Fibroblast of lung (primary cell): Measurements from ENCODE around the gene SLC66A1. TPM values are rescaled to one million over a fixed set of nuclear protein-coding genes. Genes with fewer than 3 reads are reported as not detected.

Experiments used
- DNase-seq, 2 donors: peaks; one replicate each; pipeline versions ENCODE4 v3.0.0 to v3.0.0-alpha.2; 2010; ENCODE audit warnings: low read depth in 2 of 2
- H2AFZ ChIP-seq: 2 replicates; pipeline ENCODE4 v1.5.1; 2012; ENCODE audit warnings: low read length, control low read depth, inconsistent platforms
- H3K27ac ChIP-seq: 2 replicates; pipeline ENCODE4 v1.5.1; 2011; ENCODE audit warnings: low read length, control low read depth; ENCODE audit not compliant: insufficient read depth
- H3K27me3 ChIP-seq: 2 replicates; pipeline ENCODE4 v1.5.1; 2011; ENCODE audit warnings: mild to moderate bottlenecking, low read length; ENCODE audit not compliant: control insufficient read depth, insufficient read depth
- H3K36me3 ChIP-seq: 2 replicates; pipeline ENCODE4 v1.5.1; 2011; ENCODE audit warnings: low read length; ENCODE audit not compliant: control insufficient read depth, insufficient read depth
- H3K4me1 ChIP-seq: 2 replicates; pipeline ENCODE4 v1.5.1; 2011; ENCODE audit warnings: low read length; ENCODE audit not compliant: control insufficient read depth, insufficient read depth; ENCODE audit errors: extremely low read depth
- H3K4me2 ChIP-seq: 2 replicates; pipeline ENCODE4 v1.5.1; 2011; ENCODE audit warnings: low read length, control low read depth; ENCODE audit not compliant: insufficient read depth; ENCODE audit errors: extremely low read depth
- H3K4me3 ChIP-seq, 4 experiments: fragments of 200-600 bp in 1 of 4; sonication (generic) in 1 of 4; replicated peaks in 1 of 4; 2 replicates each; pipeline ENCODE4 v1.5.1; 2011 to 2016; ENCODE audit warnings: low read length in 4 of 4, low read depth in 3 of 4, mild to moderate bottlenecking in 3 of 4, control low read depth in 2 of 4, inconsistent platforms in 1 of 4, mixed read lengths in 1 of 4; ENCODE audit not compliant: insufficient read depth in 1 of 4; ENCODE audit errors: control extremely low read depth in 1 of 4
- H3K79me2 ChIP-seq: 2 replicates; pipeline ENCODE4 v1.5.1; 2012; ENCODE audit warnings: mild to moderate bottlenecking, low read length, inconsistent platforms; ENCODE audit not compliant: control insufficient read depth, insufficient read depth
- H3K9ac ChIP-seq: 2 replicates; pipeline ENCODE4 v1.5.1; 2011; ENCODE audit warnings: mild to moderate bottlenecking, low read length, control low read depth; ENCODE audit not compliant: insufficient read depth
- H3K9me3 ChIP-seq: 2 replicates; pipeline ENCODE4 v1.5.1; 2012; ENCODE audit warnings: low read depth, low read length; ENCODE audit not compliant: control insufficient read depth, insufficient read depth
- H4K20me1 ChIP-seq: 2 replicates; pipeline ENCODE4 v1.5.1; 2011; ENCODE audit warnings: low read length; ENCODE audit not compliant: control insufficient read depth, insufficient read depth; ENCODE audit errors: extremely low read depth
- CTCF ChIP-seq, 2 donors: IDR thresholded peaks in 1 of 2; conservative IDR thresholded peaks in 1 of 2; 1 replicate in 1 of 2; 2 replicates in 1 of 2; pipeline ENCODE4 v1.5.1; 2011 to 2012; ENCODE audit warnings: low read length in 2 of 2, control low read depth in 1 of 2, inconsistent platforms in 1 of 2, low read depth in 1 of 2, mild to moderate bottlenecking in 1 of 2
- EZH2 ChIP-seq: IDR thresholded peaks from 2 replicates; pipeline ENCODE4 v1.5.1; 2012; ENCODE audit warnings: low read length, control low read depth, mild to moderate bottlenecking; ENCODE audit errors: missing control alignments
- polyA plus RNA-seq, 2 donors: library from polyadenylated mRNA; depleted of rRNA in 1 of 2; stranded (reverse) in 1 of 2; unstranded in 1 of 2; fragments of >200 nt; gene quantifications; 2 replicates each; pipeline ENCODE4 v1.2.1, GENCODE V29; 2011 to 2012; ENCODE audit warnings: missing spikeins in 1 of 2
- total RNA-seq: library from RNA; depleted of rRNA; stranded (reverse); fragments of >200 nt; gene quantifications from 2 replicates; pipeline ENCODE4 v1.2.1, GENCODE V29; 2014

The SLC66A1 gene
- total and polyA plus RNA-seq, 2 donors (not counting 1 experiment from before 2014, with no cell fraction given), result 7.1 to 18.3 TPM

GRCh38 chr1:19313636-19313959 lies 1.5 kb downstream of the SLC66A1 start:
- H2AFZ ChIP-seq, result no peak overlapping the region
- no peak overlapping the region for H3K27ac ChIP-seq
- H3K4me1 ChIP-seq, result peaks cover 24% of the 10 kb centered on the region
- no peak for DNase-seq
- H3K27me3 ChIP-seq, result no peaks in the 10 kb centered on the region
- no peaks in the 10 kb centered on the region for H4K20me1 ChIP-seq
- no peak overlapping the region for H3K9ac ChIP-seq
- no peak for TF ChIP-seq CTCF (conservative IDR thresholded peaks at IDR 0.05 in 1 of 2, IDR thresholded peaks at IDR 0.05 in 1 of 2; ENCODE audit: low read depth in 1 of 2, low read length in 2 of 2)
- TF ChIP-seq EZH2, result no peak
- no peak overlapping the region for H3K4me3 ChIP-seq
- H3K79me2 ChIP-seq, result peaks cover 30% of the 10 kb centered on the region
- peaks cover 8% of the 10 kb centered on the region for H3K36me3 ChIP-seq
- H3K4me2 ChIP-seq, result no peak overlapping the region
- no peaks in the 10 kb centered on the region for H3K9me3 ChIP-seq

DNA sequence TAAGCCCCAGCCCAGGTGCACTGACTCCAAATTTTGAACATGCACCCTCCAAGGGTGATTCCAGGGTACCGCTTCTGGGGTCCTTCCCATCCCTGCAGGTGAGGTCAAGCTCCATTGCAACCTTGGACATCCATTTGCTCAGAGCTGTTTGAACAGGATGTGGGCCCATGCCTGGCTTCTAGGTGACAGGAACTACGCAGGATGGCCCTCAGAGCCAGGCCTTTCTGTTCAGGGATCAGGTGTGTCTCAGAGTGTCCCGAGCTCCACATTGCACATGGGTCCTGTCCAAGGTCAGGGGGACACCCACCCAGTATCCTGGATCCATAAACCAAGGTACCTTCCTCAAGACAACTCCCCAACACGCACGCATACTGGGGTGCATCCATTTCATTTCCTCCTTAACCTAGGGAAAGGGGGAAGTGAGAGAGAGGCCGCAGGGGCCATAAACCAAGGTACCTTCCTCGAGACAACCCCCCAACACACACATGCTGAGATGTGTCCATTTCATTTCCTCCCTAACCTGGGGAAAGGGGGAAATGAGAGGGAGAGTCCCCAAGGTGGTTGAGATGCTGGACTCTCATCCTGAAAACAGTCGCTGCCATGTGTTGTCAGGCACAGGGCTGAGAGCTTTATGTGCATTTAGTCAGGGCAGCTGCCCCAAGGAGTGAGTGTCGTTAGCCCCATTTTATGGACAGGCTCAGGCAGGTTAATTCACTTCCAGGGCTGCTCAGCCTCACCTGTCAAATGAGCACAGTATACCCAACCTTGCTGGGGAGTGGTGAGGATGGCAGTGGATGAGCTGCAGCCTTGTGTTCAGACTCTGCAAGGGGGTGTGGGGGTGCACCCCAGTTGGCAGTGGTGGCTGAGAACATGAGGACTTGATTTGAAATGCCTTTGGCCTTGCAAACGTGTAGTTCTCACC lies 2.1 kb downstream of the SLC66A1 start:
- Histone ChIP-seq H3K9me3 (no peaks in the 10 kb centered on the region), H3K4me1 (peaks cover 19% of the 10 kb centered on the region), H3K27ac (no peak overlapping the region), H3K4me2 (no peak overlapping the region), H3K79me2 (peaks cover 24% of the 10 kb centered on the region), H3K36me3 (peaks cover 10% of the 10 kb centered on the region), H3K9ac (no peak overlapping the region), H4K20me1 (no peaks in the 10 kb centered on the region), H3K27me3 (no peaks in the 10 kb centered on the region), H2AFZ (no peak overlapping the region), H3K4me3 (no peak overlapping the region)
- TF ChIP-seq EZH2 (no peak), CTCF (conservative IDR thresholded peaks at IDR 0.05 in 1 of 2, IDR thresholded peaks at IDR 0.05 in 1 of 2; ENCODE audit: low read depth in 1 of 2, low read length in 2 of 2) (no peak)
- DNase-seq, result no peak

DNA sequence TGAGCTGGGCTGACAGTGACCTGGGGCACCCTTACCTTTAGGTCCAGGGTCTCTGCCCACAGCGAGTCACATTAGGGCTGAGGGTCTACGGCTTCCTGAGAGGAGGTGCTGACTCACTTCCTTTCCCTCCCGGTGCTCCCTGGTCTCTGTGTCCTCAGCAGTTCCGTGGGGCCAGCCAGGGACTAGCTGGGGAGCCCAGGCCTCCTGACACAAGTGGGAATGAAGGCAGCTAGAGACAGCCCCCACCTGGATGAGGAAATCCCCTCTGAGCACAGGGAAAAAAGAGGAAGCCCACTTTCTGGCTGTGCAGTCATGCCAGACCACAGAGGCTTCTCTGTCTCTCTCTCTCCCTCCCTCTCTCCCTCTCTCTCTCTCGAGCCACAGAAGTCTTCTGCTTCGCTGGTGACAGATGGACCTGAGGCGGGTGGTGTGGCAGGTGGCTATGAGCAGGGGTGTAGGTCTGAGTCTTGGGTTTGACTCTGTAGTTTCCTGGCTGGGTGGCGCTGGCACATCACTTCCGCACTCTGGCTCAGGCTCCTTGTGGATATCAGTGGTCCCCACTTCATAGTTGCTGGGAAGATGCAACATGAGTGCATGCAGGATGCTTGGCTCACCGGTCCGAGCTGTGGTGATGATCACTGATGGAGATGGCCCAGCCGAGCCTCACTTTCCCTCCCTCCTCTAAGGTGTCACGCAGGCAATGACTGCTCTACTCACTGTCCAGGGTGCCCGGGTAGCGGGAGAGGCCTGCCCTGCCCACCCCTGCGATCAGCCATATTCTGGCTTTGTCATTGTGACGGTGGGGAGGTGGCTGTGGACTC lies 3.5 kb downstream of the SLC66A1 start:
- H3K9ac ChIP-seq, result no peak overlapping the region
- H3K9me3 ChIP-seq, result no peaks in the 10 kb centered on the region
- DNase-seq, result peak; percentile 39 to 65
- no peak overlapping the region for H2AFZ ChIP-seq
- H3K4me2 ChIP-seq, result peak overlapping the region; percentile 8
- H3K79me2 ChIP-seq, result peaks cover 22% of the 10 kb centered on the region
- no peak overlapping the region for H3K27ac ChIP-seq
- TF ChIP-seq EZH2 (no peak), CTCF (conservative IDR thresholded peaks at IDR 0.05 in 1 of 2, IDR thresholded peaks at IDR 0.05 in 1 of 2; ENCODE audit: low read depth in 1 of 2, low read length in 2 of 2) (no peak)
- H4K20me1 ChIP-seq, result no peaks in the 10 kb centered on the region
- no peaks in the 10 kb centered on the region for H3K27me3 ChIP-seq
- H3K4me1 ChIP-seq, result peaks cover 19% of the 10 kb centered on the region
- peaks cover 10% of the 10 kb centered on the region for H3K36me3 ChIP-seq
- H3K4me3 ChIP-seq, result no peak overlapping the region
